Left renal pelvis (tissue), 4 donors: ENCODE measurements around the gene N4BP2L1. TPM values are rescaled to one million over a fixed set of nuclear protein-coding genes. Genes with fewer than 3 reads are reported as not detected.

Source experiments
- DNase-seq, 4 donors: peaks; one replicate each; pipeline ENCODE4 v3.0.0-alpha.2; 2013; ENCODE audit warnings: low read depth in 4 of 4, low spot score in 3 of 4
- polyA plus RNA-seq, 4 donors: library from polyadenylated mRNA; unstranded; fragments of 120-200 nt; gene quantifications; one replicate each; pipeline ENCODE4 v1.2.1, GENCODE V29; 2013; ENCODE audit not compliant: insufficient read length in 4 of 4

The N4BP2L1 gene
- polyA plus RNA-seq, 4 donors: 17.3 to 25.6 (median 20.9) TPM

GRCh38 chr13:32432856-32433255 is 4.9 kb upstream of the N4BP2L1 start:
- no peak for DNase-seq

- DNase-seq: no peak
Measured at GRCh38 chr13:32431361-32431760, 3.4 kb upstream of the N4BP2L1 start.

DNA sequence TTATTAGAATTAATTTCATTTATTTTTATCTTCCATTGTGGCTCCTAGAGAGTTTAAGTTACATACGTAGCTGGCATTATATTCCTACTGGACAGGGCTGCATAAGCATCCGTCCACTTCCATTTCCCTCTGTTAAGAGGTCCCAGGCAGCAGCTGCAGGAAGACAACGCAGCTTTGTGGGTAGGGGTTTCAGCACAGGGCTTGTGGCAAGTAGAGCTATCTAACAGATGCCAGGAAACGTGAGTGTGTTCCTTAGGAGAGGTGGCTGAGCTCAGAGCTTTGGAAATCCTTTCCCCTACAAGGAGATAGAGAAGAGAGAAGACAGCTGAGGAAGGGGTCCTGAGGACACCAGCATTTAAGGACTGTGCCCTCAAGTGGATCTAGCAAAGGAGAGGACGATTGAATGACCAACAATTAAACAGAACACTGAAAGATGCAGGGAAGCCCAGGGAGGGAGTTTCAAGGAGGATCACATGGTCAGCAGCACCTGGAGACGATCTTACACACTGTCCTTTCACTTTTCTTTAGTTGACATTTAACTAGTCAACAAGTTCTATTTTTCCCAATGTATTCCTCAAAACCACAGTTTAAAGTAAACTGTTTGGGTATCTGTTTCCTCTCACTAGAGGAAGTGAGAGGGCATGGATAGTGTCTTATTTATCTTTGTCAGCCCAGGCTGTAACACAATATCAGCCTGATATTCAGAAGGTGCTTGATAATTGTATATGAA is 2.3 kb upstream of the N4BP2L1 start:
- DNase-seq: no peak

GRCh38 chr13:32429433-32429909 is 1.5 kb upstream of the N4BP2L1 start:
- no peak for DNase-seq

DNA sequence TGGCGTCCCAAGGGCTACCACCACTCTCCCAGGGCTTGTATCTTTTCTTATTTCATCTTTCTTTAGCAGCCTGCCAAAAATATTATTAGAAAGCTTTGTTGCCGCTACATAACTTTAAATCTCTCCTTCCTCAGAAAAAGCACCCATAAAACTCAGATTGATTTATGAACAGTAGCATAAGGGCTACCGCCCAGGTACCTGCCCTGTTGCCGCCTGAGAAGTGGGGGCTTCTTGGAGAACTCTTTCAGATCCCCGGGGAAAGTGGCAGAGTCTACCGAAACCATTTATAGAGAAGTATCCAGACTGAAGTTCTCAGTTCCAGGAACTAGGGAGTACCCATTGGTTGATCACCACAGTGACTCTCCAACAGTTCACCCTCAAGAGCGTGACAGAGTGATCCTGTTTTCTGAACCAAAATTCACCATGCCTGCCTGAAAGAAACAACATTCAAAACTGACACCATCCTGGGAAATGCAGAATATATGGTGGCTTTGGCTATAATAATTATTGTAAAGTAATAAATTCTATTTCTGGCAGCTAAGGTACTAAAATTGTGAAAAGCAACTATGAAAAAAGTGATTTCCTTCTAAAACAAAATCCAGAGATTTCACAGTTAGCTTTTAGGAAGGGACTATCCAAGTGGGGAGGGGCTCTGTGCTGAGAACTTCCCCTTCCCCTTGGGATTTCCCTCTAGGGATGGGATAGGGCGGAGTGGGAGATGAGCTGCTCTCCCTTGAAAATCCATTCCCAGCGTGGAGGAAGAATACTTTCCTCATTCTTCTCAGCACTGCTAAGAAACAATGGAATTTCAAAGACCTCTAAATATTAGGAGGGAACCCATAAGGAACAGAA is 877 bp upstream of the N4BP2L1 start:
- no peak for DNase-seq

DNA sequence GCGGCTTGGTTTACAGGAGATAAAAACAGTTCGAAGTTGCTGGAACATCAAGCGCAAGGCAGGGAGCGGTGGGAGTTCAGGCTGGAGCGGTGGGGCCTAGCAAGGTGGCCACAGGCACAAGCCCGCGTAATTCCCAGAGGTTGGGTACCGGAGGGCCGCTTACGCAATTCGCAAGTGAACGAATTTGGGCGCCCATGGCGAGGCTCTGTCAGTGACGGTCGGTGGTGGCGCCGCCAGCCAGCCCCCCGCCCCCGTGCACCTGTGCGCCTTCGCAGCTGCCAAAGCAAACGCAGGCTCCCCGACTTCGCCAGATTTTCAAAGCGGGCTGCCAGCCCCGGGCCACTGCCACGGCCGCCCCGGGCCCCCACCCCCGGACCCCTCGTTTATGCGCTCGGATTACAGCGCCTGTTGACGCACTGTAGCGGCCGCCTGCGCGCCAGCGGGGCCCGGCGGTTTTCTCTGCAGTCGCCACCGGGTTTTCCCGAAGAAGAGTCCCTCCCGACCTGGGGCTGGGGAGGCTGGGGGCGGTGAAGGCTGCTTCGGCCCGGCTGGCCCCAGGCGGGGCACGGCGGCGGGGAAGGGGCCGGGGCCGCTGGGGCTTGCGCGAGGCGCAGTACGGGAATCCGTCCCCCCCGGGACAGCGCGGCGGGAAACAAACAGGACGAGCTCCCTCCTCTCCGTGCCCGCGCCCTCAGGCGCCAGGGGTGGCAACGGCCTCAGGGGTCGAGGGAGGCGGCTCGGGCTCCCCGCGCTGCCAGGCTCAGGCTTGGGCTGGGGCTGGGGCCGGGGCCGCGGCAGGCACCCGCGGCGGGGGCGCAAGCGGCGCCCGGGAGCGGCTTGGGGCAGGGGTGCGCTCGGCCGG is 709 bp downstream of the N4BP2L1 start:
- no peak for DNase-seq

- DNase-seq: no peak
Measured at GRCh38 chr13:32426191-32426989, 1.5 kb downstream of the N4BP2L1 start.

GRCh38 chr13:32425158-32425557 is 2.8 kb downstream of the N4BP2L1 start:
- DNase-seq: no peak

DNA sequence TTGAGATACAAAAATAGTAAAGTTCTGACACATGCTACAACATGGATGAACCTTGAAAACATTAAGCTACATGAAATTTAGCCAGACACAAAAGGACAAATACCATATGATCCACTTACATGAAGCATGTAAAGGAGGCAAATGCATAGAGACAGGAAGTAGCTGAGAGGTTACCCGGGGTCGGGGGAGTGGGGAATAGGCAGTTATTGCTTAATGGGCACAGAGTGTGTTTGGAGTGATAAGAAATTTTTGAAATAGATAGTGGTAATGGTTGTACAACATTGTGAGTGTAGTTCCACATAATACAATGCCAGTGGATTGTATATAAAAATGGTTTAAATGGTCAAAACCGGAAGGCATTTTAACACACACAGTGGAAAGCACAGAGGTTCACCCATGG is 4.3 kb downstream of the N4BP2L1 start:
- no peak for DNase-seq

DNA sequence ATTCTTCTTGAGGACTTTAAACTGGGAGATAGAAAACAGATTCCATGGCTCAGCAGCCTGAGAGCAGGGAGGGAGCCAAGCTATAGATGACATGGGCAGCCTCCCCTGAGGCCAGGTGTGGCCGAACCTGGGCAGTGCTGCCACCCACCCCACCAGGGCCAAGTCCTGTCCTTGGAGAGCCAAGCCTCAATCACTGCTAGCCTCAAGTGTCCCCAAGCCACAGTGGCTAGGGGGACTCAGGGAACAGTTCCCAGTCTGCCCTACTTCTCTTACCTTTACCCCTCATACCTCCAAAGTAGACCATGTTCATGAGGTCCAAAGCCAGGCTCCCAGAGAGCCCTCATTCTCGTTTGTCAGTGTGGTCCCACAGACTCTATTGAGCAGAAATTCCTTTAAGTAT is 8.1 kb downstream of the N4BP2L1 start:
- no peak for DNase-seq

- no peak for DNase-seq
Measured at GRCh38 chr13:32417995-32418394, 9.9 kb downstream of the N4BP2L1 start.

GRCh38 chr13:32415019-32415418 is 12.9 kb downstream of the N4BP2L1 start:
- DNase-seq: no peak

GRCh38 chr13:32414580-32414979 is 13.3 kb downstream of the N4BP2L1 start:
- no peak for DNase-seq

- DNase-seq: no peak
Measured at GRCh38 chr13:32413284-32413683, 14.6 kb downstream of the N4BP2L1 start.

- DNase-seq: no peak
Measured at GRCh38 chr13:32409561-32410421, 18.1 kb downstream of the N4BP2L1 start.

GRCh38 chr13:32409001-32409313 is 19.0 kb downstream of the N4BP2L1 start:
- no peak for DNase-seq

GRCh38 chr13:32408296-32409000 is 19.5 kb downstream of the N4BP2L1 start:
- DNase-seq: no peak

DNA sequence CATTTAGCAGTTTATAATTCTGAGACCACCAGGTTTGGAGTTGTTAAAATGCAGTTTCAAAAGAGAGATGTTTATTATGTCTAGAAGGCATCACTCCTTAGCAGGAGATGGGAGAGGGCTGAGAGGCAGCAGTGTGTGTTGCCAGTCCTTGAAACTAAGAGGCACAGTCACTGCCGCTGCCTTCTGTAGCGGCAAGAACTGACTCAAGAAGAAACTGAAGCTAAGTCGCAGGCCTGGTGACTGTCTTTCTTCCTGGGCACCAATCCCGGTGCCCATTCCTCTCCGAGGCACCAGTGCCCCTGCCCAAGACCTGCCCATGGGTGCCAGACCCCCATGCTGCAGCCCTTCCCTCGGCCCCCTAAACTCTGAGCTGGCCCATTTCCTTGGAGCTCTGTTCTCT is 20.1 kb downstream of the N4BP2L1 start:
- no peak for DNase-seq

- DNase-seq: no peak
Measured at GRCh38 chr13:32403108-32403507, 24.8 kb downstream of the N4BP2L1 start.
